Measurements from ENCODE around the gene TRPM3.

Gene TRPM3

DNA sequence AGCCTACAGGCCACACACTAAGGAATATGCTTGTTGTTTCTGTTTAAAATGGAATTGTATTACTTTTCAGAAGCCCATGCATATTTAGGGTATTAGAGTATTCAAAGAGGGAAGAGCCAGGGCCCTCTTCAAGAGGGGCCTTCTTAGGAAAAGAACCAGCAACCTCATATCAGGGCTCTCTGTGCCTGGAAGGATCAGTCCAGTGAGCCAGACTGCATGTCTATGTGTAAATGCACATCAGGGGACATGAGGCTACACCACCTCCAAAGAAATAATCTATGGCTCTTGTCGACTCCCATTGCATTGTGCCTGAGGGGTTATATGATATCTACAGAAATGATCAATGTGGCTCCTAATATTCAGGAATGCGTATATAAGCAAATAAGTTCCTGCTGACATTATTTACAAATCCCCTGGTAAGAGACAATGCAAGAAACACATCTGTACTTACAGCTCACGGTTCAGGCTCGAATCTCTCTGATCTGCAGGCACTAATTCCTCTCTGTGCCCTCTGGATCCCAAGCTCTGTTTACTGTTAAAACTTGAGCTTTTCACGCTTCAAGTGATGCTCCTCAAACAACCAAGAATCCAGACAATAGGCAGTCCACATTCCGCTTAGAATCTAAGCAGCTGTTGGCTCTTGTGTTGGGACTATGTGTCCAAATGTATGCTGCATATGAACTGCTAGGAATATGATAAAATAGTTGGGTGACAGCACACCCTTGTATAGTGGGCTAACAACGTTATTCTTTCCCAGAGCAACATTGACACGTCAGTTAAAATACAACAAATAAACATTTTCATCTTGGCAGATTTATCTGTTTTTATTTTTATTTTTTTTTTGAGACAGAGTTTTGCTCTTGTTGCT, 556.7 kb downstream of the TRPM3 start:
- DNase-seq (ENCODE audit: low read depth in 3 of 3, low spot score in 1 of 3): no peak

DNA sequence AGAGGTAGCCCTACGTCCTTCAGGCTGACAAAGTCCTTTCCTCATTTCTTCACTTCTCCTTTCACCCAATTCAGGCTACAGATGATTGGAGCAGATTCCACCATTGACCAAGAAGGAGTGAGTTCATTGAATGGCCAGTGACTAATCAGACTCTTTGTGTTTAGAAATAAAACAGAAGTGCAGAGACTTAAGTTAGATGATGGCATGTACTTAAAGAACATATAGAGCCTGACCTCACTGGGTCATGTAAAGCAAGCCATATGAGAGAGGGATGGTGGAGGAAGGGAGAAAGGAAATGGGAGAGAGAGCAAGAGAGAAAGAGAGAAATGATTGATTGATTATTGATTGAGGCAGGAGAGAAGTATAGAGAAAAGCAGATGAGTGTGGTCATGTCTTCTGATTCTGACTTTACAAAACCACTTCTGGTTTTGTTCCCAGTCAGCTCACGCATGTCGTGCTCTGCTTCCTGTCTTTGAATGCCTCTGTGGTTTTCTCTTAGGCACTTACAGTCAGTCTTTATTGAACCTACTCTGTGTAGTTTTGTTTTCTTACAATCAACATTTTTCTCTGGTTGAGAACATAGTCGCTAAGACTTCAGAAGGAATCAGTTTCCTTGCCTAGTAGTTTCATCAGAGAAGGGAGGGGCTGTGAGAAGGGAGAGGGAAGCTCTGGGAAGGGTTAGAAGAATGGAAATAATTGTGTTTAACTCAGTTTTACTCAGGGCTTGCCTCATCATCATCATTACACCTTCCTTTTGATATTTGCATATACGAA, 557.8 kb downstream of the TRPM3 start:
- peak in 2 of 3 donors; percentile 8 to 11 for DNase-seq (ENCODE audit: low read depth in 3 of 3, low spot score in 1 of 3)

DNA sequence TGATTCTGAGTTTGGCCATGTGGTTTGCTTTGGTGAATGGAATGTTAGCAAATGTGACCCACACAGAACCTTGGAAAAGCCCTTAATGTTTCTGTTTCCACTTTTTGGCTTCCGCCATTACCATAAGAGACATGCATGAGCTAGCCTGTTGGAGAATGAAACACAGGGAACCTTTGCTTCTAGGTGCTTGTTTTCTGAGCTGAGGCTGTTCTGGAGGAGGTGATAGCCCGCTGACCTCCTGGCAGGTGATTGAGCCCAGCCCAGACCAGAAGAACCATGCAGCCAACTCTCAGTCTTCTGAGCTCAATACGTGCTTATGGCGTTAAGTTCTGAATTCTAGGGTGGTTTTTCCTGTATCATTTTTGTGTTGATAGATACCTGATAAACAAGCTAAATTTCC, 558.4 kb downstream of the TRPM3 start:
- DNase-seq (ENCODE audit: low read depth in 3 of 3, low spot score in 1 of 3): no peak

DNA sequence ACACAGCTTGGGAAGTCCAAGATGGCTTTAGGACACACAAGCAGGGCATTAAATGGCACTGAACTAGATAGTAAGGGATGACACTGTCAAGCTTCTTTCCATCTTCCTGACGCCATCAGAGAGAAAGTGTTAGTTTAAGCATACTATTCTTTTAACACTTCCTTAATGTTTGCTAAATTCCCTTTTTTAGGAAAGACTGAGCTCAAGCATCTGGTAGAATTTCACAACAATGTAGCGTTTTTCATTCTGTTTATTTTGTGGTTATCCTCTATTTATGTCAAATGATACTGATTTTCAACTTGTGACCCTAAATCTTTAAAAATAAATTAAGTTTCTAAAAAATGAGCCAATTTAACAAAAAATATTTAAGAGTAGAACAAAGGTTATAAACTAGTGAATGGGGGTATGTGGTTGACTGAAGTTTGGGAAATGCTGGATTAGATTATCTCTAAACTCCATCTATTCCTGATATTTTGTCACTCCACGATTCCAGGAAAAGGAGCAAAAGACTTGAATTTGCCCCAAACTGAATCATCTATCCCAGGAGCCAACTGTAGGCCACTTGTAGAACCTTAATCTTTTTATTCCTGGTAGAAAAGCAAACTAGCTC, 559.5 kb downstream of the TRPM3 start:
- no peak for DNase-seq (ENCODE audit: low read depth in 3 of 3, low spot score in 1 of 3)

DNA sequence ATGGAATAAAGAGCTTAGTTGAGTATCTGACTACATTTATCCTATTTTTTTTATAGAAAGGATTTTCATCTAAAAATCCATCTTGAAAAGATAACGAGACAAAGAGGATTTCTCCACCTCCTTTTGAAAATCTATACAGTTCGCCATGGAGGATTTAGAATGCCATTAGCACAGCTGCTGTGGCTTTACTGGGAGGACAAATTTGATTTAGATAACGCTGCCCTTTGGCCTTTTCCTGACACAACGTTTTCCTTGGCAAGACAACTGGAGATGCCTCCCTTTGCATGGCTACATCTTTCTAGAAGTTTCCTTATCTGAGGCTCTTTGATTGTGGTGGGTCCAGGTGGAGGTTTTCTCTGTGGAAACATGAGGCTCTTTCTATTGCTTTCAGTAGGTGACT, 560.3 kb downstream of the TRPM3 start:
- DNase-seq (ENCODE audit: low read depth in 3 of 3, low spot score in 1 of 3): no peak

DNA sequence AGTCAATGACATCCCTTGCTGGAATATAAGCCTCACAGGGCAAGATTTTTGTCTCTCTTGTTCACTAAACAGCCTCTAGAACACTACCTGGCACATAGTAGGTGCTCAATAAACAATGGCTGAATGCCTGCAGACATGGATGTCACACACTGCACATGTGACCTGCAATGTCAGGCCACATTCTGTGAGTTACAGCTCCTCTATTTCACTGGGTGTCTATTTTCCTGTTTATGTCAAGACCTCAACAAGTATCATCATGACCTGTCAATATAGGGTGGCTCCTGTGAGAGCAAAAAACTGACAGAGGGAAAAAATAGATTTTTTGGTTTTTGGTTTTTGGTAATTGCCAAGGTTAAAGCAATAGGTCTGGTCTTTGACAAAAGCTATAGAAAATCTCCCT, 562.3 kb downstream of the TRPM3 start:
- no peak for DNase-seq (ENCODE audit: low read depth in 3 of 3, low spot score in 1 of 3)

DNA sequence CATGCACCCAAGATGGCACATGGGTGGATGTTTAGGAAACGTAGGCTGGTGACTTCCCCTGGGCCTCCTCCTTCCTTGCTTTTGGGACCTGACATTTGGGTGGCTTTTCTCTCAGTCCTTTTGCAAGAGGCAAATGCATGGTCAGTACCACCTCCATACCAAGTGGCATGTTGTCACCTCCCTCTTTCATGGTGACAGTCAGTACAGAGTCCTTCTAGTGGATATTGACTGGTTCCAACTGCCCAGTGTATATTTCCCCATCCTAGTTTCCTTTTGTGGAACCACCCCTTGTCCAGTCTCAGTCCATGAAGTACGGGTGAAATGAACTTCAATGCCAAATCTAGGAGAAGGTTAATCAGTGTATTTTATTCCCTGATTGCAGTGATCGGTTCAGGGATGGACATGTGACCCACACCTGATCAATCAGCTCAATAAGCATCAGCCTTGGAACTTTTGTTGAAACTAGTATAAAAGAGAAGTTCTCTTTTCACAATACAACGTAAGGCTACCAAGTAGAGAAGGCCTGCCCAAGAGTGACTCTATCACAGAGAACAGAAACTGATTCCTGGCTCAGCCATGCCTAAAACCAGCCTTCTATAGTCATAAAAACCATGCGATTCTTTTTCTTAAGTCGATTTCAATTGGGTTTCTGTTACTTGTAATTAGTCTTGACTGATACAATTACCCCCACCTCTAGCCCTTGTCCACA, 563.6 kb downstream of the TRPM3 start:
- DNase-seq (ENCODE audit: low read depth in 3 of 3, low spot score in 1 of 3): no peak

DNA sequence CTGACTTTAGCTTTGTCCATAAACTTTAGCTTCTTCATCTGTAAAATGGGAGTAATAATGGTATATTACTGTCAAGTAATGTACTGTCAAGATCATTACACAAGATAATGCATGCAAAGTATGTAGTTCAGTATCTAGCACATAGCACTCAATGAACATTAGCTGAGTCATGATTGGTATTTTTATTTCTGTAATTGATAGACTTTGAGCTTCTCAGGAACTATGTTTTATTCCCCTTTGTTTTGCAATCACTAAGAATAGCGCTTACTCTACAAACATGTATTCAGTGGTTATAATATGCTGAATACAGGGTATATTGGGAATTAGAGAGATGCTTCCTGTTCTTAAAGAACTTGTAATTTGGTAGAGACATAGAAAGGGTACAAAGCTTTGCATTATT, 564.6 kb downstream of the TRPM3 start:
- DNase-seq (ENCODE audit: low read depth in 3 of 3, low spot score in 1 of 3): no peak

DNA sequence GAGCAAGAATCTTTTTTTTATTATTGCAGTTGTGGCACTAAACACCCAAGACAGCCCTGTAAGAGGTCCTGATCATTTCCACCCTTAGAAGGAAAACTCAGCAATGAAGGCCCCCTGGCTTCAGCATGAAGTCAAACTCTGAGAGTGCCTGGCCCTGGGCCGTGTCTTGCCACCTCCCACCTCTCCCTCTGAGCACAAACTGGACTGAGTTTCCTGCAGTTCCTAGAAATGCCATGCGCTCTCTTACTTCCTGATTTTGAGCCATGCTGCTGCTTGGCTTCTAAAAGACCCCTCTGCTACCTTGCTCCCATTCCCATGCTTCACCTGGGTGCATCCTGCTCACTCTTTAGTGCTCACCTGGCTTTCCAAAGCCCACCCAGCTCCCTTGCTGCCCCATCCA, 566.5 kb downstream of the TRPM3 start:
- DNase-seq (ENCODE audit: low read depth in 3 of 3, low spot score in 1 of 3): no peak

DNA sequence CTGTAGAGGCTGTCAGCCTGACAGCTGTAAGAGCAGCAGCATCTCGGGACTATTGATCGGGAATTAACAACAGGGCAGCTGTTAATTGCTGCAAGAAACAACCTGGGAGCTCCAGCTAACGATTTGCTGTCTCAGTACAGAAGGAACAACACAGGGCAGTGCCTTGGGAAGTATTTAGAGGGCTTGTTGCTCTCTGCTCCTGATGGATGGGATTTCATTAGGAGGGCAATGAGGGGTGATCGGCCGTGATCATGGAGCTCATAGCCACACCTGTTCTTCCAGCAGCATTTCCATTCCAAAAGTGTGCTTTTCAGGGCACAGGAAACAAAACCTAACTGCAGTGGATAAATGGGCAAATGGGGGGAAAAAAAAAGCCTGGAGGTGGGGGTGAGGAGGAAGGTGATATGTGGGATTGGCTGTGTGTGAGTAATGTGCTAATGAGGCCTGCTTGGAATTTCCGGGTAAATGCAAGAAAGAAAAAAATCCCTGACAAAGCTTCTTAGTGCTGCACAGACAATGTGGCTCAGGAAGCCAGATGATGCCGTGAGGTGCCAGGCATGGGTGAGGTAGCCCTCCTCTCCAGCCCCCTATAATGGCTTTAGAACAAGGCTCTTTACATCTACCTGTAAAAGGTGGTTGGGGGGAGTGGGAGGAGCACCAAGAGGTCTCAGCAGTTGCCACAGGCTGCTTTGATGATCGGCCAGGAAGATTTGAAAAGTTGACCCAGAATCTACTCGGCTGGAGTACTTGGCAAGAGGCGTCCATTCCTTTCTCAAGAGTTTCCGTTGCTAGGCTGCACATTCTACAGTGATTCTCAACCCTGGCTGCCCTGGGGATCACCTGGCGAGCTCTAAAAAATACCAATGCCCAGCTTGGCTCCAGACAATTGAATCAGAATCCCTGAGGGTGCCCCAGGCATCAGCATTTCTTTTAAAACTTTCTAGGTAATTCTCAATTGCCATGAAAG, 567.4 kb downstream of the TRPM3 start:
- DNase-seq (ENCODE audit: low read depth in 3 of 3, low spot score in 1 of 3): no peak

DNA sequence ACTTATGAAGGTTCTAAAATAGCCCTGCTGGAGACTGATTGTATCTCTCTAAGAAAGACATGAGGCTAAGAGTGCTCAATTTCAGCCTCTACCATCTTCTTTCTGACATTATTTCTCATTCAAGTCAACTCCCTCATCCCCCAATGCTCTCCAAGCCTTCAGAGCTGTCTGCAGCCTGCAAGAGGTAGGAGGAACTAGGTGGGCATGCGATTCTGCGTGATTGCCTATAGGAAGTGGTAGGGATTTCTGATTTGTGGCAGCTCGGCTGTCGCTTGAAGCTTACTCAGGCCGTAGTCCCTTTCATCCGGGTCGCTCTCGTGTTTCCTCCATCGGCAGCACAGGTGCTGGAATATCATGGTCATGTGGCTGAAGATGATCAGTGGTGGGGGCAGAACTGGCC, 568.9 kb downstream of the TRPM3 start:
- DNase-seq (ENCODE audit: low read depth in 3 of 3, low spot score in 1 of 3): no peak

DNA sequence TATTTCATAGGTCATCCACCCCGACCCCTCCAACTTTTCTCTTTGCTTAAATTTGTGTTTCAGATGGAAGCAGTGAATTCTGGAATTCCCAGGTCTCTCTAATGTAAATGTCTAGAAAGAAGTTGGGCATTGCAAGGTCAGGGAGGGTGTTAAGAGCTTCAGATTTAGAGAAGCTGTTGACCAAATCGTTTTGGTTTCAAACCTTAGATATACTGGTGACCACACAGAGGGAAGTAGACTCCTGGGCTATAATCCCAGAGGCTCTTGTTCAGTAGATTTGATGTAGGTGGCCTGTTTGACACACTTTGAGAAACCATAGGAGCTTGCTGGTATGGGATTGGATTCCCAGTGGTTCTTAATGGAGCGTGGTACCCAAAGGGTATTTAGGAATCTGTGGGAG, 569.6 kb downstream of the TRPM3 start:
- no peak for DNase-seq (ENCODE audit: low read depth in 3 of 3, low spot score in 1 of 3)

DNA sequence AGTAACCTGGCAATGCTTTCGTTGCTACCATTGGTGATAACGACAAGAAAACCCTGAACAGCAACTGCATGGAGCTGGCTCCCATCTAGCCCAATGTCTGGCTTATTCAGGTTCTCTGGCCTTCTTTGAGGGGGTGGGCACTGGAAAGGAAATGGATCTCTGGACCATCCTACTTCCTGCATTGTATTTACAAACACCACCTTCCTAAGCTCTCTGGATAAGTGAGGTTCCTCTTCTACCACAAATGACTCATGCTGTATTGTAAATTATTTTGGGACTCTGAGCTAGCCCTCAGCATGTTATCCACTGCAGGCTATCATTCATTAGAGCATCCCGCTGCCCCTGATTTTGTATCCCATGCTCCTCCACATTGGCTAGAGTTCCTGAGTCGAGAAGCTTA, 570.0 kb downstream of the TRPM3 start:
- DNase-seq (ENCODE audit: low read depth in 3 of 3, low spot score in 1 of 3): no peak

DNA sequence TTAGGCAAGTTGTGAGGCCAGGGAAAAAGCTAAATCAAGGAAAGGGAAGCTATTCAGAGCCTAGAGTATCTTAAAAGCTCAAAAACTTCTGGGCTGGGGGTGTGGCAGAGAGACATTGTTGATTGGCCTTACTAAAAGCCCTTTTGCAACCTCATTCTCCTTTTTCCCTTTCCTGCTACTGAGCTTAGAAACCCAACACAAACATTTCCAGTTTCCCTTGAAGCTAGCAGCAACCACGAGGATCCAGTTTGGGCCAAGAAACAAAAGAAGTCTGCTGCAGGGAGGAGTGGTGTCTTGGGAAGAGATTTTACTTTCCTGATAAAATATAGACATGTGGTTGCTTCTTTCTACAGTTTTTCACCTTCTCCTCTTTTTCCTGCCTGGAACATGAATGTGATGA, 571.5 kb downstream of the TRPM3 start:
- no peak for DNase-seq (ENCODE audit: low read depth in 3 of 3, low spot score in 1 of 3)

DNA sequence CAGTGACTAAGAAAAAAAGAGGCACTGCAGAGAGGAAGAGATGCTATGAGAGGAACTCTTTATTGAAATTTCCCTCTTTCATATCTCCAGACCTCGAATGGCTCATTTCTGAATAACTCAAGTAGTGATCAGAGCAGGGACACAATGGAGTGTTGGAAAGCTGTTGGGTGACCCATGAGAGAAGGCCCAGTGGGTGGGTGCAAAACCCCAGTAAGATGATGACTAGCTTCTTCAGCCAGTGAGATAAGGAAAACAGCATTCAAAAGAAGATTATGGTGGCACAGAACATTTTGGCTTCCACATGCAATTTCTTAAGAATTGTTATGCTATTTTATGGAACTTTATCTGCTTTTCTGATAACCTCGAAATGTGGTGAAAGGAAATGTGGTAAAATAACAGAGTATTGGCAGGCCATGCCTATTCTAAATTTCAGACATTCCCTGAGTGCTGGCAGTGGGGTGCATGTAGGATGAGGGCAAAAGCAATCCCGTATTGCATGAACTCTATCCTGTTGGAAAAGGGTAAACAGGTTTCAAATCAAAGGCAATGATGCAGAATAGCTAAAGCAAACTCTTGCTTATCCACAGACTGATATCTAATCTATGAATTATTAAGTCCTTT, 579.0 kb downstream of the TRPM3 start:
- no peak for DNase-seq (ENCODE audit: low read depth in 3 of 3, low spot score in 1 of 3)

DNA sequence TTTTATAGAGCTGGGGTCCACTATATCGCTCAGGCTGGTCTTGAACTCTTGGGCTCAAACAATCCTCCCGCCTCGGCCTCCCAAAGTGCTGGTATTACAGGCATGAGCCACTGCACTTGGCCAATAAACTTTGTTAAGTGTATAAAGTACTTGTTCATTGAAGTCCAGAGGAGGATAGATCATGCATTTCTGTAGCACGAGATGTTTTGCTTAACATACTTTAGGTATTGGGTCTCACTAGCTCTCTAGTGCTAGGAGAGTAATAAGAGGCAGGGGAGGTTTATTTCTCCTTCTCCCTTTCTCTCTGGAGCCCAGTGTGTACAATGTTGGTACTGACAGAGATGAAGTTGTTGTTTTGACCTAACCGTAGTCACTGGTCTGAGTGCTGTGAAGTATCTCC, 581.4 kb downstream of the TRPM3 start:
- no peak for DNase-seq (ENCODE audit: low read depth in 3 of 3, low spot score in 1 of 3)

DNA sequence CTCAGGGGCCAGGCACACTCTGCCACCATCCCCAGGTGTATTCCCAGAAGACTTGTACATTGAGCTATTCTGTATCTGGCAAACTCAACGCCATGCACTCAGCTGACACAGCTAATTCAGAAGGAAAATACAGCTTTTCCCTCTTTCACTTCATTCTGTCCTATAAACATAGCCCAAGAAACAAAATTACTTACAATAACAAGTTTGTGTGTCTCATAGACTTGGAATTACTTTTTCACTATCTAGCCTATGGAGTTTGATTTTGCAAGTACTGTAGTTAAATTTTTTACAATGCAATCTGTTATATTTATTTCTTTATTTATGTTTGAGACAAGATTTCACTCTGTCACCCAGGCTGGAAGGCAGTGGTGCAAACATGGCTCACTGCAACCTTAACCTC, 581.9 kb downstream of the TRPM3 start:
- no peak for DNase-seq (ENCODE audit: low read depth in 3 of 3, low spot score in 1 of 3)

DNA sequence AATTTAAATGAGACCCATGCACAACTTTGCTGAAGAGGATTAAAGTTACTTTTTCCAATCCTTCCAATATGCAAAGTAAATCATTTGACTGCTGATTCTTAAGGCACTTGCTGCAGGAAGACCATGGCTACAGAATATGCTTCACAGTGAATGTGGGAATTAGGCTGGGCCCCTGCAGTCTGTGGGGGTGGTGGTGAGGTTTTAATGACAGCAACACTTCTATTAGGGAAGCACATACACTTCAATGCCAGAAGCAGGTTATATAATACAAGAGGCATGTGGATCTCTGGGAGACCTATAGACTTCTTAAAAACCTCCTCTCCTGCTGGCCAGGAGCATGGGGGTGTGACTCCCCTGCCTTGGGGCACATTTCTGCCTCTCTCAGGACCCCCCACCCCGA, 582.4 kb downstream of the TRPM3 start:
- no peak for DNase-seq (ENCODE audit: low read depth in 3 of 3, low spot score in 1 of 3)

DNA sequence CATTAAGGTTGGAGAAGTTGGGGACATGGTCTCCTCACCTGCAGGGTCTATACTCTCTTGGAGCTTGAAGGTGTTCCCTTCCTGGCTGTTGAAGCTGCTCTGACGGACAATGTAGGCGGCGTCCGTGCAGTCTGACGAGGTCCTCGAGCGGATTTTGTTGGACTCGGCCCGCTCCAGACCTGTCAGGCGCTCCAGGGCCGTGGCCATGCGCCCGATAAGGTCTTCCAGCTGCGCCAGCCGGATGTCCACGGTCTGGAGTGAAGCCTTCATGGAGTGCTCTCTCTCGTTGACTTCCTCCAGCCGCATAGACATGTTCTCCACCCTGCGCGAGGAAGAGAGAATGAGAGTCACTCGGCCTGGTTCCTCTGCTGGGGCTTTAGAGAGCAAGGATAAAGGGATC, 584.3 kb downstream of the TRPM3 start:
- DNase-seq (ENCODE audit: low read depth in 3 of 3, low spot score in 1 of 3): no peak
